Measurements from ENCODE around the gene ODF4. TPM values are rescaled to one million over a fixed set of nuclear protein-coding genes. Genes with fewer than 3 reads are reported as not detected.

ODF4 gene
- total and polyA plus RNA-seq, 10 of the 15 experiments (the other 5 are each of a cell fraction or from before 2014, with no cell fraction given), result not detected

DNA sequence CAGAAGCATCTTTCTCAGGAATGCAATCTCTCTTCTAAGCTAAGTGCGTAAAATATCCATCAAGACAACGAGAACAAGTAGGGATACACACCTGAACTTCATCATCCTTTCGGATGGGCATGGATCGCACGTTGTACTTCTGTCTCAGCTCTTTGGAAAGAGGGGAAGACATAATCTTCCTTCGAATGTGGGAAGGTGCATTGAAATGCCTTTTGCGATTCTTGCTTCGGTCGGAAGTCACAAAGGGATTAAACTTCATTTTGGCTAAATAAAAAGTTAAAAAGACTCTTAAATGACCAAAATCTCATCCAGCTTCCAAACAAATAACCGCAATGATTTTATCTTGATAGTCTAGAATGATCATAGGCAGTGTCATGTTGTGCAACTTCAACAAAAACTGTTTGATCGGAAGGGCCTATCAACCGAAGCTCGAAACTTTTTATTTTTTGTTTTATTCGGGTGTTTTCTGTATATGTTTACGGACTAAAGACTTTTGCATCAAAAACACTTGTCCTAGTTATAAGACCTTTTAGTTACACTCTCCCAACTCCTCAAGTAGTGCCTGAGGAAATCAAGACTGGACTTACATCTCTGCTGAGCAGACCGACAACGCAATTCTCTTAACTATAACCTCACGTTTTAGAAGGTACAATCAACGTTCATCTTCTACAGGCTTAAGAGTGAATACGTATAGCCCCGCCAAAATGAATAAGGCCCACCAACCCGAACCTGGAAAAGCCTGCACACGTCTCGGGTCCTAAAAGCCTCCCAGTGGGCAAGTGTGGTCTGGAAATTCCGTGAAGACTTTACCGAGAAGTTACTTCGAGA lies 42.6 kb downstream of the ODF4 start (continued):
- TF ChIP-seq, protein P1, sequence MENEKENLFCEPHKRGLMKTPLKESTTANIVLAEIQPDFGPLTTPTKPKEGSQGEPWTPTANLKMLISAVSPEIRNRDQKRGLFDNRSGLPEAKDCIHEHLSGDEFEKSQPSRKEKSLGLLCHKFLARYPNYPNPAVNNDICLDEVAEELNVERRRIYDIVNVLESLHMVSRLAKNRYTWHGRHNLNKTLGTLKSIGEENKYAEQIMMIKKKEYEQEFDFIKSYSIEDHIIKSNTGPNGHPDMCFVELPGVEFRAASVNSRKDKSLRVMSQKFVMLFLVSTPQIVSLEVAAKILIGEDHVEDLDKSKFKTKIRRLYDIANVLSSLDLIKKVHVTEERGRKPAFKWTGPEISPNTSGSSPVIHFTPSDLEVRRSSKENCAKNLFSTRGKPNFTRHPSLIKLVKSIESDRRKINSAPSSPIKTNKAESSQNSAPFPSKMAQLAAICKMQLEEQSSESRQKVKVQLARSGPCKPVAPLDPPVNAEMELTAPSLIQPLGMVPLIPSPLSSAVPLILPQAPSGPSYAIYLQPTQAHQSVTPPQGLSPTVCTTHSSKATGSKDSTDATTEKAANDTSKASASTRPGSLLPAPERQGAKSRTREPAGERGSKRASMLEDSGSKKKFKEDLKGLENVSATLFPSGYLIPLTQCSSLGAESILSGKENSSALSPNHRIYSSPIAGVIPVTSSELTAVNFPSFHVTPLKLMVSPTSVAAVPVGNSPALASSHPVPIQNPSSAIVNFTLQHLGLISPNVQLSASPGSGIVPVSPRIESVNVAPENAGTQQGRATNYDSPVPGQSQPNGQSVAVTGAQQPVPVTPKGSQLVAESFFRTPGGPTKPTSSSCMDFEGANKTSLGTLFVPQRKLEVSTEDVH (IDR thresholded peaks at IDR 0.05; ENCODE audit: low read depth, partially characterized antibody), result no peak

DNA sequence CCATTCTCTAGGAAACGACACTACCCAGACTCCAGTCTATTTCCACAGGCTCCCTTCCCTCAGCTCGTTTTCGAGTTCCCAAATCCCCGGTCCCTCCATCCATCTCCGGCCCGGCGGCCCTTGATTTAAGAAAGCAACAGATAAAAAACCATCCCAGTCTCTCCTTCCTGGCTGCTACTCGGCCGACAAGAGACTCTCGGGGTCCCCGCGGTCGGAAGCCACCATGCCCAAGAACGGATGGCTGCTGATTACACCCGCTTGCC lies 43.2 kb downstream of the ODF4 start:
- peaks cover 9% of the 10 kb centered on the region for H4K20me1 ChIP-seq (ENCODE audit: control insufficient read depth, insufficient read depth)
- ChIA-PET SMC1A (ENCODE audit: uncharacterized antibody, unreplicated experiment) (no interaction called here), POLR2A (no interaction called here), RAD21 (ENCODE audit: unreplicated experiment) (interaction anchor here (3.1 kb wide), 1 partner anchor 363 kb away, joined by 8 read pairs; no protein-coding TSS in a partner anchor), CTCF (interaction anchor here (0.6 to 1.6 kb wide), 5 partner anchors 22 to 363 kb away, joined by 3 to 4 read pairs (median 3); partner anchors contain the start of gene RANGRF)
- H3K9ac ChIP-seq (ENCODE audit: control insufficient read depth, insufficient read depth, low read length), result peak overlapping the region; percentile 88
- peaks cover 7 to 25% of the 10 kb centered on the region in 2 experiments for H3K36me3 ChIP-seq (ENCODE audit: control insufficient read depth in 2 of 2, insufficient read depth in 2 of 2, low read length in 1 of 2)
- peak overlapping the region; percentile 84 for H3K4me3 ChIP-seq
- H3K27ac ChIP-seq (ENCODE audit: control insufficient read depth, insufficient read depth), result peak overlapping the region; percentile 76
- peak overlapping the region; percentile 43 for H2AFZ ChIP-seq (ENCODE audit: control insufficient read depth, low read depth, low read length)
- in situ Hi-C loops (cut with MboI), result no loop called here
- H3K4me2 ChIP-seq (ENCODE audit: control insufficient read depth, insufficient read depth), result no peak overlapping the region
- DNase-seq (ENCODE audit: low read depth, low spot score) (no peak), FAIRE-seq (no peak), ATAC-seq (no peak; the same call in 2 of the 3 replicates)
- peaks cover 47% of the 10 kb centered on the region for H3K79me2 ChIP-seq (ENCODE audit: control insufficient read depth, insufficient read depth, low read length)
- H3K27me3 ChIP-seq (replicated peaks in 1 of 2; ENCODE audit: control insufficient read depth in 2 of 2, insufficient read depth in 2 of 2, low read length in 1 of 2), result no peaks in the 10 kb centered on the region
- no peaks in the 10 kb centered on the region; the same call in 1 of the 2 replicates for H3K4me1 ChIP-seq (ENCODE audit: control insufficient read depth, insufficient read depth, low read length)
- intact Hi-C loops (cut with micrococcal nuclease; ENCODE audit: unreplicated experiment), result loop anchor here (10.0 kb wide), 1 partner anchor 362 kb away; the partner anchor contains the start of gene CCDC42
- BruUV-seq (replicated peaks), result no TSS peak
- 0% methylated on average over 15 of the region's 15 CpGs for WGBS (ENCODE audit: insufficient coverage, insufficient replicate concordance, low lambda C conversion rate, missing lambda C conversion rate)
- no peaks in the 10 kb centered on the region for H3K9me3 ChIP-seq (replicated peaks; ENCODE audit: control insufficient read depth, insufficient read depth, low read length)
- TF ChIP-seq, protein P2, sequence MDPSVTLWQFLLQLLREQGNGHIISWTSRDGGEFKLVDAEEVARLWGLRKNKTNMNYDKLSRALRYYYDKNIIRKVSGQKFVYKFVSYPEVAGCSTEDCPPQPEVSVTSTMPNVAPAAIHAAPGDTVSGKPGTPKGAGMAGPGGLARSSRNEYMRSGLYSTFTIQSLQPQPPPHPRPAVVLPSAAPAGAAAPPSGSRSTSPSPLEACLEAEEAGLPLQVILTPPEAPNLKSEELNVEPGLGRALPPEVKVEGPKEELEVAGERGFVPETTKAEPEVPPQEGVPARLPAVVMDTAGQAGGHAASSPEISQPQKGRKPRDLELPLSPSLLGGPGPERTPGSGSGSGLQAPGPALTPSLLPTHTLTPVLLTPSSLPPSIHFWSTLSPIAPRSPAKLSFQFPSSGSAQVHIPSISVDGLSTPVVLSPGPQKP (IDR thresholded peaks at IDR 0.05; ENCODE audit: low read depth, low read length), result no peak
- TF ChIP-seq, protein P1 (IDR thresholded peaks at IDR 0.05; ENCODE audit: low read depth, partially characterized antibody), result no peak
- TF ChIP-seq MEF2A (IDR thresholded peaks at IDR 0.05; ENCODE audit: insufficient read depth, low read depth, low read length) (peak; percentile 34; the same call in 1 of the 2 replicates), ESRRA (IDR thresholded peaks at IDR 0.05; ENCODE audit: low read length) (no peak; the same call in 1 of the 2 replicates), IKZF2 (IDR thresholded peaks at IDR 0.05) (peak in 1 of 2 experiments; percentile 14; a peak in 1 of 4 replicates), CBX3 (IDR thresholded peaks at IDR 0.05; ENCODE audit: borderline replicate concordance, low read depth) (no peak), EED (IDR thresholded peaks at IDR 0.05; ENCODE audit: low read depth) (no peak), SIN3A (IDR thresholded peaks at IDR 0.05; ENCODE audit: low read depth, low read length) (0 out of 2 replicates have a peak, but pooled peaks have one; percentile 65), CBFB (IDR thresholded peaks at IDR 0.05; ENCODE audit: low read depth) (no peak), STAT3 (IDR thresholded peaks at IDR 0.05; ENCODE audit: low read depth, low read length) (no peak), SMAD1 (IDR thresholded peaks at IDR 0.05; ENCODE audit: low read depth, partially characterized antibody) (no peak), NBN (IDR thresholded peaks at IDR 0.05) (no peak)
- TF ChIP-seq, protein P3, sequence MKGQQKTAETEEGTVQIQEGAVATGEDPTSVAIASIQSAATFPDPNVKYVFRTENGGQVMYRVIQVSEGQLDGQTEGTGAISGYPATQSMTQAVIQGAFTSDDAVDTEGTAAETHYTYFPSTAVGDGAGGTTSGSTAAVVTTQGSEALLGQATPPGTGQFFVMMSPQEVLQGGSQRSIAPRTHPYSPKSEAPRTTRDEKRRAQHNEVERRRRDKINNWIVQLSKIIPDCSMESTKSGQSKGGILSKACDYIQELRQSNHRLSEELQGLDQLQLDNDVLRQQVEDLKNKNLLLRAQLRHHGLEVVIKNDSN (IDR thresholded peaks at IDR 0.05; ENCODE audit: borderline replicate concordance, extremely low read length, insufficient read depth, low read depth, low read length), result no peak
